Body of pancreas (tissue), 4 donors: Measurements from ENCODE around the gene ABLIM3. TPM values are rescaled to one million over a fixed set of nuclear protein-coding genes. Genes with fewer than 3 reads are reported as not detected.
A peak's percentile ranks its signal among the peaks of the same experiment; 100 is the strongest.

Source experiments
- ATAC-seq: fragments of 150-250 bp; one replicate; pipeline ENCODE4 v1.9.1; 2016
- DNase-seq, 4 donors: peaks; one replicate each; pipeline ENCODE4 v3.0.0-alpha.2; 2019
- H3K27ac ChIP-seq, 4 donors: fragments of 200-600 bp; sonication (generic); 1 replicate in 3 of 4; 2 replicates in 1 of 4; pipeline versions ENCODE4 v1.5.1 to v1.6.1; 2016 to 2019; ENCODE audit warnings: mild to moderate bottlenecking in 1 of 4, mixed read lengths in 1 of 4, moderate library complexity in 1 of 4
- H3K27me3 ChIP-seq, 2 donors: fragments of 200-600 bp; sonication (generic); one replicate each; pipeline ENCODE4 v1.6.0; 2016; ENCODE audit warnings: mild to moderate bottlenecking in 1 of 2
- H3K36me3 ChIP-seq, 2 donors: fragments of 200-600 bp; sonication (generic); replicated peaks in 1 of 2; 2 replicates each; pipeline ENCODE4 v1.5.1; 2016; ENCODE audit warnings: low read depth in 2 of 2; ENCODE audit not compliant: insufficient read depth in 1 of 2
- H3K4me1 ChIP-seq: fragments of 200-600 bp; sonication (generic); one replicate; pipeline ENCODE4 v1.6.0; 2016
- H3K4me3 ChIP-seq, 2 donors: fragments of 200-600 bp; sonication (generic); 1 replicate in 1 of 2; 2 replicates in 1 of 2; pipeline ENCODE4 v1.5.1; 2016 to 2019
- H3K9me3 ChIP-seq, 3 donors: fragments of 200-600 bp; sonication (generic); 1 replicate in 2 of 3; 2 replicates in 1 of 3; pipeline ENCODE4 v1.5.1; 2016
- POLR2A ChIP-seq, 3 donors: fragments of 450-650 bp; IDR thresholded peaks; one replicate each; pipeline ENCODE4 v1.6.1; 2016; ENCODE audit warnings: antibody characterized with exemption in 3 of 3, mild to moderate bottlenecking in 2 of 3
- WGBS, 2 donors: methylation state at CpG; one replicate each; pipeline ENCODE4 v1.1.5; 2017; 5-methylcytosine and 5-hydroxymethylcytosine counted together
- intact Hi-C: fragments of 100-400 bp; cut with DNase I; formaldehyde crosslinking; loops from one replicate; pipeline ENCODE4 v1.15.1; 2023
- total RNA-seq, 2 donors: library from RNA; depleted of rRNA; stranded (reverse); fragments of >200 nt; gene quantifications; one replicate each; pipeline ENCODE4 v1.1.0, GENCODE V29; 2016
- TF ChIP-seq, protein P1 (sequence below), 7 experiments: fragments of 450-650 bp in 4 of 7; fragments of 200-600 bp in 3 of 7; sonication (generic) in 3 of 7; IDR thresholded peaks; one replicate each; pipeline ENCODE4 v1.5.1; 2016 to 2019; ENCODE audit warnings: antibody characterized with exemption in 7 of 7

Gene ABLIM3
- total RNA-seq, 2 donors from 2014 or later = 3.9 to 11.2 TPM

DNA sequence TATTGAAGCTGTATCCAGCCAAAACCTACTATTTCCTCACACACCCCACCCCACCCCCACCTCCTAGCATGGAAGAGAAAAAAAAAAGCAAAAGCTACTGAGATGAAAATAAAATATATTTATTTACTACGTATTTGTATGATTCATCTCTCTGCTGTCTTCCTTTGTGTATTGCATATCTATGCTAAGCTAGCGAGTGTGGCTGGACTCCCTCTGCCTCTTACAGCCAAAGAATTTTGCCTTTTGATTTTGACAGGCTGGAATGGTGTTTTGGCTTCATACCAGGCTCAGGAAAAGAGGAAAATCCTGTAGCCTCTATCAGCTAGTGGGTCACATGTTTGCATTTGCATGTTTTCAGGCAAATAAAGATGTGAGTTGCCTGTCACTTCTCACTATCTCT lies 2.2 kb downstream of the ABLIM3 start:
- ATAC-seq (peak; percentile 33), DNase-seq (peak in 2 of 4 donors; percentile 25 to 31)
- Histone ChIP-seq H3K4me1 (peaks cover 13% of the 10 kb centered on the region), H3K27me3 (no peaks in the 10 kb centered on the region), H3K4me3 (no peak overlapping the region), H3K36me3 (no peaks in the 10 kb centered on the region), H3K27ac (peak overlapping the region in 1 of 4 donors; percentile 24), H3K9me3 (no peaks in the 10 kb centered on the region)
- 25 to 32% methylated on average over 2 of the region's 2 CpGs for WGBS, 2 donors
- TF ChIP-seq, protein P1, sequence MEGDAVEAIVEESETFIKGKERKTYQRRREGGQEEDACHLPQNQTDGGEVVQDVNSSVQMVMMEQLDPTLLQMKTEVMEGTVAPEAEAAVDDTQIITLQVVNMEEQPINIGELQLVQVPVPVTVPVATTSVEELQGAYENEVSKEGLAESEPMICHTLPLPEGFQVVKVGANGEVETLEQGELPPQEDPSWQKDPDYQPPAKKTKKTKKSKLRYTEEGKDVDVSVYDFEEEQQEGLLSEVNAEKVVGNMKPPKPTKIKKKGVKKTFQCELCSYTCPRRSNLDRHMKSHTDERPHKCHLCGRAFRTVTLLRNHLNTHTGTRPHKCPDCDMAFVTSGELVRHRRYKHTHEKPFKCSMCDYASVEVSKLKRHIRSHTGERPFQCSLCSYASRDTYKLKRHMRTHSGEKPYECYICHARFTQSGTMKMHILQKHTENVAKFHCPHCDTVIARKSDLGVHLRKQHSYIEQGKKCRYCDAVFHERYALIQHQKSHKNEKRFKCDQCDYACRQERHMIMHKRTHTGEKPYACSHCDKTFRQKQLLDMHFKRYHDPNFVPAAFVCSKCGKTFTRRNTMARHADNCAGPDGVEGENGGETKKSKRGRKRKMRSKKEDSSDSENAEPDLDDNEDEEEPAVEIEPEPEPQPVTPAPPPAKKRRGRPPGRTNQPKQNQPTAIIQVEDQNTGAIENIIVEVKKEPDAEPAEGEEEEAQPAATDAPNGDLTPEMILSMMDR (IDR thresholded peaks at IDR 0.05) = no peak
- TF ChIP-seq POLR2A (IDR thresholded peaks at IDR 0.05) = no peak
- intact Hi-C loops = no loop called here

DNA sequence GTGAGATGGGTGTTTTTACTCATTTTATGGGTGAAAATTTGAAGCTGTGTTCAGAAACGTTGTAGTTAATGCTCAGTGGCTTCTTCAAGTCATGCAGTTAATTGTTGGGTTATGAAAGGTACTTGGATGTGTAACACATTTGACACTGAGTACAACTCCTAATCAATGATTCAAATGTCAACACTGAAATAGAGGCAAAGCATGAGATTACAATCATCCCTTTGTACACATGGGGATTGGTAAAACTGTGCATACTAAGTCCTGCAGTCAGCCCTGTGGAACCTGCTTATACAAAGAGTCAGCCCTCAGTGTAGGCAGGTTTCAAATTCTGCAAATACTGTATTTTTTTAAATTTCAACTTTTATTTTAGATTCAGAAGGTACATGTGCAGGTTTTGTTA lies 3.3 kb downstream of the ABLIM3 start:
- intact Hi-C loops = no loop called here
- Histone ChIP-seq H3K27ac (peak overlapping the region in 1 of 4 donors; percentile 24), H3K36me3 (no peaks in the 10 kb centered on the region), H3K4me3 (no peak overlapping the region), H3K4me1 (peaks cover 13% of the 10 kb centered on the region), H3K9me3 (no peaks in the 10 kb centered on the region), H3K27me3 (no peaks in the 10 kb centered on the region)
- DNase-seq (no peak), ATAC-seq (no peak)
- TF ChIP-seq POLR2A (IDR thresholded peaks at IDR 0.05) = no peak
- TF ChIP-seq, protein P1 (IDR thresholded peaks at IDR 0.05) = no peak
- WGBS, 2 donors = 23 to 25% methylated on average over 1 of the region's 1 CpG

DNA sequence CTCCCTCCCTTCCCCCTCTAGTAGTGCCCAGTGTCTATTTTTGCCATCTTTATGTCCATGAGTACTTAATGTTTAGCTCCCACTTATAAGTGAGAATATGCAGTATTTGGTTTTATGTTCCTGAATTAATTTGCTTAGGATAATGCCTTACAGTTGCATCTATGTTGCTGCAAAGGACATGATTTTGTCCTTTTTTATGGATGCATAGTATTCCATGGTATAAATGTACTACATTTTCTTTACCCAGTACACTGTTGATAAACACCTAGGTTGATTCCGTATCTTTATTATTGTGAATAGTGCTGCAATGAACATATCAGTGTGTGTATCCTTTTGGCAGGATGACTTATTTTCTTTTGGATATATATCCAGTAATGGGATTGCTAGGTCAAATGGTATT lies 3.8 kb downstream of the ABLIM3 start:
- no peak overlapping the region for H3K4me3 ChIP-seq
- H3K4me1 ChIP-seq = peaks cover 13% of the 10 kb centered on the region
- ATAC-seq (no peak), DNase-seq (no peak)
- no peaks in the 10 kb centered on the region for H3K36me3 ChIP-seq
- H3K27ac ChIP-seq = no peak overlapping the region
- no peaks in the 10 kb centered on the region for H3K9me3 ChIP-seq
- no peaks in the 10 kb centered on the region for H3K27me3 ChIP-seq
- TF ChIP-seq, protein P1 (IDR thresholded peaks at IDR 0.05) = no peak
- no peak for TF ChIP-seq POLR2A (IDR thresholded peaks at IDR 0.05)
- intact Hi-C loops = no loop called here
- WGBS, 2 donors = 75 to 90% methylated on average over 1 of the region's 1 CpG

DNA sequence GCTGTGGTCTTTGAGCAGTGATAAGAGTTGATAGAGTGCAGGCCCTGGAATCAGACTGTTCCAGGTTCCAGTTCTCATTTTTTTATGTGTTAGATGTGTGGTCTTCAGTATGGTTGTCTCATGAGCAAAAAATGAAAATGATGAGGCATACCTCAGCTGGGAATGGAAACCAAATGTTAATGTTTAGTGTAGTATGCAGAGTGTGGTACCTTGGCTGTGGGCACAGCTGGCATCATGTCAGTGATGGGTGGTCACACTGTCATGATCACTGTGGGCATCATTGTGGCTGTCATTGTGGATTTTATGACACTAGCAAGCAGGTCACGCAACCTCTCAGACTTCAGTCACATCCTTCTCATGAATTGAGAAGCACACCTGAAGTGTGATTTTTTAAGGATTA lies 6.4 kb downstream of the ABLIM3 start:
- H3K36me3 ChIP-seq = no peaks in the 10 kb centered on the region
- ATAC-seq = no peak
- H3K4me3 ChIP-seq = no peak overlapping the region
- H3K9me3 ChIP-seq = no peaks in the 10 kb centered on the region
- no peak for TF ChIP-seq POLR2A (IDR thresholded peaks at IDR 0.05)
- TF ChIP-seq, protein P1 (IDR thresholded peaks at IDR 0.05) = no peak
- H3K27ac ChIP-seq = no peak overlapping the region
- no peak for DNase-seq
- peaks cover 13% of the 10 kb centered on the region for H3K4me1 ChIP-seq
- 96 to 100% methylated on average over 1 of the region's 1 CpG for WGBS, 2 donors
- intact Hi-C loops = no loop called here
- H3K27me3 ChIP-seq = no peaks in the 10 kb centered on the region

DNA sequence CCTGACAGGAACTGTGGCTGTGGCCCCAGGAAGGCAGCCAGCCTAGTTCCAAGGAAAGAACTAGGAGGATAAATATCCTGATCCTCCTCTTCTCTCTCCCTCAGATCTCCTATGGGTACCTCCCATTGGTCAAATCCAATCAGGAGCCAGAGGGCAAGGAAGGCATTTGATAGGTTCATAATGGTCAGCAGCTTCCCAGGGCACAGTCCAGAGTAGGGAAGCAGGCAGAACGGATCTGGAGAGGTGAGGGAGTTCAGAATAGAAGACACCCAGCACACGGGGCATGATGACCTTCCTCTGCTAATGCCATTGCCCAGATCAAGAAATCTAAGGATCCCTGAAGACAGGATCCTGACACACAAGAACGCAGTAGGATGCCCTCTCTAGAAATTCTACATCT lies 8.6 kb downstream of the ABLIM3 start:
- TF ChIP-seq, protein P1 (IDR thresholded peaks at IDR 0.05) = no peak
- TF ChIP-seq POLR2A (IDR thresholded peaks at IDR 0.05) = no peak
- ATAC-seq (no peak), DNase-seq (no peak)
- intact Hi-C loops = no loop called here
- WGBS, 2 donors = 54 to 57% methylated on average over 3 of the region's 3 CpGs
- no peaks in the 10 kb centered on the region for H3K9me3 ChIP-seq
- no peak overlapping the region for H3K4me3 ChIP-seq
- H3K27me3 ChIP-seq = no peaks in the 10 kb centered on the region
- no peak overlapping the region for H3K27ac ChIP-seq
- H3K4me1 ChIP-seq = peaks cover 17% of the 10 kb centered on the region
- H3K36me3 ChIP-seq = no peaks in the 10 kb centered on the region
